GM21447 (cell line): ENCODE results near the gene TIMM8A.

Experiments used
- ATAC-seq: cut with Tn5 transposase; IDR thresholded peaks from one replicate; pipeline ENCODE4 v1.9.1; 2021; ENCODE audit not compliant: unreplicated experiment

Gene TIMM8A, protein sequence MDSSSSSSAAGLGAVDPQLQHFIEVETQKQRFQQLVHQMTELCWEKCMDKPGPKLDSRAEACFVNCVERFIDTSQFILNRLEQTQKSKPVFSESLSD

GRCh38 chrX:101348452-101349192 lies at the start of gene TIMM8A:
TIMM8A (minus strand) TSS chrX:101348742; CDS start chrX:101348664, 78 bp downstream.
- peak; percentile 97 for ATAC-seq

- ATAC-seq = no peak
Observed at GRCh38 chrX:101397779-101398178, 49.2 kb upstream of the TIMM8A start.

GRCh38 chrX:101395789-101396188 lies 47.2 kb upstream of the TIMM8A start:
- no peak for ATAC-seq

DNA sequence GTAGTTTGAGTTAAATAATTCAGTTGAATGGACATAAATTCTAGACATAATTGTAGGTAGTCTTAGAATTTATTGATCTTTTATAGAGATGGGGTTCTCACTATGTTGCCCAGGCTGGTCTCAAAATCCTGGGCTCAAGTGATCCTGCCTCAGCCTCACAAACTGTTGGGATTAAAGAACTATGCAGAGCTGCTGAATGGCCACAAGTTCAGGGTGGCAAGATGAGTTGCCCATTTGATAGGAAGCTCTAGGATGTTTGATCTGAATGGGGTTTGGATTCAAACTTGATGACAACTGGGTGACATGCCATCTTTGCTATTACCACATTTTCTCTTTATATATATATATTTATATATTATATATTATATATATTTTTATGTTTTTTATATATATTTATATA lies 45.8 kb upstream of the TIMM8A start:
- no peak for ATAC-seq

DNA sequence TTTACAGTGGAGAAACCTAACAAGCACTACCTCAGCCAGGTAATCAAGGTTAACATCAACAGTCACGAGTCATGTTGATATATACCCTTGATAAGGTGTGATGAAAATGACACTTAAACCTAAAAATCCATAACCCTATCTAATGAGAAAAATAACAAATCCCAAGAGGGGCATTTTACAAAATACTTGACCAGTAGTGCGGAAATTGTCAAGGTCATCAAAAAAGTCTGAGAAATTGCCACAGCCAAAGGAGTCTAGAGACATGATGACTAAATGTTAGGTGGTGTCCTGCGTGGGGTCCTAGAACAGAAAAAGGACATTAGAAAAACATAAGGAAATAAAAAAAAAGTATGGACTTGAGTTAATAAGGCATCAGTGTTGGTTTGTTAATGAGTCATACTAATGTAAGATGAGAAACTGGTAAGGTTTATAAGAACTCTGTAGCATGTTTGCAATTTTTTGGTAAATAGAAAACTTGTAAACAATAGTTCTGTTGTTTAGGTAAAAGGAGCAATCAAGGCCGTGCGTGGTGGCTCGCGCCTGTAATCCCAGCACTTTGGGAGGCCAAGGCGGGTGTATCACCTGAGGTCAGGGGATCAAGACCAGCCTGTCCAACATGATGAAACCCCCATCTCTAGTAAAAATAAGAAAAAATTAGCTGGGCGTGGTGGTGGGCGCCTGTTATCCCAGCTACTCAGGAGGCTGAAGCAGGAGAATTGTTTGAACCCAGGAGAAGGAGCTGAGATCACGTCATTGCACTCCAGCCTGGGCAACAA lies 45.2 kb upstream of the TIMM8A start:
- no peak for ATAC-seq

GRCh38 chrX:101391831-101392230 lies 43.3 kb upstream of the TIMM8A start:
- no peak for ATAC-seq

DNA sequence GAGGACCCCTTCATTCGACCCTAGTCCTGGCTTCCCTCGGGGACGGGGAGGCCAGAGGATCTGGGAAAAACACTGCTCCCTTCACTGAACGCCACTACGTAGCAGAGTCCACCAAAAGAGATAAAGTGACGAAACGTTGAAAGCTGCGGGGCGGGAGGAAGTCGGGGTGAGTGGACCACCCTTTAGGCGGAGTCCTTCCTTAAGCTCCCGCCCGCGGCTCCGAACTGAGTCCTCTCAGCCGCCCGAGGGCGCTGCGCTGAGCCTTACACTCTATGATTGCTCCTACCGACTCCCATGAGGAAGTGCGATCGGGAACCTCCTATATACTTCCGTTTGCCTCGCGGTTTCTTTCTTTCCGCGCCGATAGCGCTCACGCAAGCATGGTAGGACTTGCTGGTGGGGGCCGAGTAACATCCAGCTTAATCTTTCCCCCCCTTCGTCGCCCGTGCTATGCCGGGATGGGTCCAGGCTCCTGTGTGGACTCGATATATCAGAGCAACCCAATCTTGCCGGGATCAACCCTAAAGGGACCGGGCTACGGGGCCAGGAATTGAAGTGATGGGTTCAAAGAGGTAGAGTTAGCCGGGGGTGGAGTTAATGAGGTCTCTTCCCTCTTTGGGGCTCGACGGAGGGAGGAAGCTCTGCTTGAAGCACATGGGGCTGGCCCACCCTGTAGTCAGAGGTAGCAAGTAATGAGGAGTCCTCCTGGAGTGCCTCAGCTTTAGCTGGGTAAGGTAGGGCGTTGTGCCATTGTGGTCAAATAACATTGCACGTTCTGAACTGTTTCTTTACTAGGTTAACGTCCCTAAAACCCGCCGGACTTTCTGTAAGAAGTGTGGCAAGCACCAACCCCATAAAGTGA lies 42.4 kb upstream of the TIMM8A start, which contains the start of gene RPL36A:
Gene RPL36A, plus strand, starts transcription at position 348 of the 862 bp plus-strand sequence. Its CDS starts 33 bp downstream, at position 381.
- peak; percentile 63 for ATAC-seq

DNA sequence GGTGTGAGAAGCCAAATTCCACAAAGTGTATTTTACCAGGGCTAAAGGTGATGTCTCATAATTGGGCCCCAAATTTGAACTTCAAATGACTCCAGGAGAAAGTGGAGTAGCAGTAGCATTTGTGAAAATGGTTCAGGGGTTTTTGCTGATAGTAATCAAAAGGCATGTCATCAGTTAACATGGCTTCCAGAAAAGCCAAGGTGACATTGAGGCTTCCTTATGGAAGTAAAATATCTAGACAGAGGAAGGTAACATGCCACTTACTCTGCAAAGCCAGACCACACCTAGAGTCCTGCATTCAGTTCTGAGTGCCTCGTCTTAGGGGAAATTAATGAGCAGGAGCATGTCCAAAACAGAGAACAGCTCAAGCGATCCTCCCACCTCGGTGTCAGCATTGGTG lies 40.1 kb upstream of the TIMM8A start:
- no peak for ATAC-seq

- ATAC-seq = no peak
Observed at GRCh38 chrX:101386542-101386885, 38.0 kb upstream of the TIMM8A start.

DNA sequence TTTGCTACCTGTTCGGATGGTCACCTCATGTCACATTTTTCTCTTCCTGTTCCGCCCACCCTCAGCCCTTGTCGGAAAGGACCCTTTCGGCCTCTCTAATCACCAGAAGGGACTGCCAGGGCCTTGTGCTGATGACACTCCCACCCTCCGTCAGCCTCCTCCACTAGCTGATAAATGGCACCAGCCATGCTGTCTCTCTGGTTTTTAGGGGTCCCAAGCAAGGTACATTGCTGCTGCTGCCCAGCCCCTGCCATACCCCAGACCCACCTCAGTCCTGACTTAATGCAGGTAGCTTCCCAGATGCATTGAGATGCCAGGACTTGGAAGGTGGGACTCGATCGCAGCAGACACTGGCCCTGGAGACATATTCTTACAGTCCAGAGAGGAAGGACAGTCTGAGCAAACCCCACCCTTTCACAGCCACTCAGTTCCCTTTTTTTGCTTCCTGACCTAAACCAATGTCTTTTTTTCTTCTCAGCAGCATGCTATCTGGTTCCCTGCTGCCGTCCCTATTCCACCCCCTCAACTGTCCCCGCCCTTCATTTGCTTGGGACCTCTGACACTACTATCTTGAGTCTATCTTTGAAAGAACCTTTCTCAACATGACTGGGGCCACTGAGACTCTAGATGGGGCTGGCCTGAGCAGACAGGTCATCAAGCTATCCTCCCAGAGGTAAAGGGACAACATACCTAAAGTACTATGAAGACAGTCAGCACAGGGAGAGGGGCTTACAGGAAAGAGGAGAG lies 37.4 kb upstream of the TIMM8A start, which contains the start of gene BTK:
Gene BTK, minus strand, starts transcription at position 397 of the 747 bp plus-strand sequence. CDS start 10,907 bp downstream, outside the sequence.
- ATAC-seq = peak; percentile 59

DNA sequence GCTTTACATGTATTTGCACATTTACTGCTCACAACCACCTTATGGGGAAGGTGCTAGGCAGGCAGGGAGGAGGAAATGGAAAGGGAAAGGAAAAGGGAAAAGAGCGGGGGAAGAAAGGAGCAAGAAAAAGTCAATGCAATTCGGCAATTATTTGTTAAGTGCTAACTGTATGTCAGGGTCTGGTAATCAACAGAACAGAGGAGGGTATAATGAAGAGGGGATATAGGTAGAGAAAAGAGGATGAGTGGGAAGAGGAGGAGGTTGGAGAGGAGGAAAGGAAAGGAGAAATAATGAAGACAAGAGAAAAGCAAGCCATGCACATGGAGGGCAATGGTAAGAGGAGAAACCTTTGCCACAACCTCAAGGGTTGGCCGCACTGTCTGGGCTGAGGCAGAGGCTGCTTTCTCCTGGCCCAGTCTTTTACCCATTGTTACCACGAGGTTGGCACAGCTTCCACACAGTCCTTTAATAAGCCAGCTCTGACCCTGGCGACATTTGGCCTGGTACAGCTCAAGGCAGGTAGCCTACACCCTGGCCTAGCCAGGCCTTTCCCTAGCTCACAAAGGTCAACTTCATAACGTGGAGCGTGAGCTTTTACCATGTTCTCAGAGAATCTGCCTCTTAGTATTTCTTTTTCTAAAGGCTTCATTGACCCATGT lies 36.6 kb upstream of the TIMM8A start:
- ATAC-seq = peak; percentile 4

DNA sequence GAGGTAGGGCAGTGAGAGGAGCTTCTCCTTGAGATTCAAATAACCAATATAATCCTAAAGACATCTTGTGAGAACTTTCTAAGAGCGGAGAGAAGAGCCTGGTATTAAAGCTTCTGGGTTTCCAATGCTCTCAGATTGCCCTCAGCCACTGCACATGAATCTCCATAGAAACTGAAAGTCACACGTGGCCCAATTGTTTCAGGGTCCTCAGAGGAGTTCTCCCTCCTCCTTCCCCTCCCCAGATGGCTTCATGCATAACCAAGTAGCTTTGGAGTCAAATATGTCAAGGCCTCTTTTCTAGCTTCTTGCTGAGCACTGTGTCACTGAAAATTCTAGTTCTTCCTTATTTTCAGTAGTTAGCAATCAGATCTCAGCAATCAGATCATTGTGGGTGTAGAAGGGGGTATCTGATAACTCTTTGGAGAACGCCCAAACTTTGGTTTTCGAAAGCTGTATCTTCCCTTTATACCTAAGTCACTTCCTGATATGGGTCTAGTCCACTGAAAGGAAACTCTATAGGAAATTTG lies 35.2 kb upstream of the TIMM8A start:
- ATAC-seq = peak; percentile 65

- ATAC-seq = no peak
Observed at GRCh38 chrX:101377547-101377946, 29.0 kb upstream of the TIMM8A start.

- ATAC-seq = peak; percentile 66
Observed at GRCh38 chrX:101370888-101371504, 22.5 kb upstream of the TIMM8A start.

DNA sequence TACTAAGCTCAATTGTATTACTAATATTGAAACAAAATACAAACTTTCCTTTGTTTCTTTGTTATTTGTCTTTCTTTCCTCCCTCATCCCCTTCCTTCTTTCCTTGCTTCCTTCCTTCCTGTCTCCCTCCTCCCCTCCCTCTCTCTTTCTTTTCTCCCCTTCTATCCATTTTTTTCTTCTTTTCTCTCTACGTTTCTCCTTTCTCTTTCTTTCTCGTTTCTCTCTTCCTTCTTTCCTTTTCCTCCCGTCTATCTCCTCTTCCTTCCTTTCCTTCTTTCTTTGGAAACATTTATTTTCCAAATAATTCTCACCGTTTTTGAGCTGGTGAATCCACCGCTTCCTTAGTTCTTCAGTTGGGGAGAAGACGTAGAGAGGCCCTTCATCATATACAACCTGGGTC lies 21.1 kb upstream of the TIMM8A start:
- no peak for ATAC-seq

DNA sequence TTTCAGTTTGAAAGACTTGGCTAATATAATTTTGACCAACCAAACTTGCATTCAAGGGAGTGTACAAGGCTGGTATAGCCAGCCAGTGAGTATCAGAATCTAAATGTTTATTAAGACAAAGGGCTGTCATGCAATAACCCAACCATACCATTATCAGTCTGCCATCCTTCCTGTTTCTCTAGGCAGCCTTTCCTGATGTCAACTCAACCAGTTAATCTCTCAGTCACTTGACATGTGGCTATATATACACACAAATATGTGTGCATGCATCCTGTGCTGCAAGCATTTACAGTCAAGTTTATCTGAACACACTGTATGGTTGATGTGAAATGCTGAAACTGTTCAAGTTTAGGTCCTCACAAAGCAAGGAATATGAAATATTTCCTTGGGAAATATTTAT lies 20.3 kb upstream of the TIMM8A start:
- no peak for ATAC-seq

DNA sequence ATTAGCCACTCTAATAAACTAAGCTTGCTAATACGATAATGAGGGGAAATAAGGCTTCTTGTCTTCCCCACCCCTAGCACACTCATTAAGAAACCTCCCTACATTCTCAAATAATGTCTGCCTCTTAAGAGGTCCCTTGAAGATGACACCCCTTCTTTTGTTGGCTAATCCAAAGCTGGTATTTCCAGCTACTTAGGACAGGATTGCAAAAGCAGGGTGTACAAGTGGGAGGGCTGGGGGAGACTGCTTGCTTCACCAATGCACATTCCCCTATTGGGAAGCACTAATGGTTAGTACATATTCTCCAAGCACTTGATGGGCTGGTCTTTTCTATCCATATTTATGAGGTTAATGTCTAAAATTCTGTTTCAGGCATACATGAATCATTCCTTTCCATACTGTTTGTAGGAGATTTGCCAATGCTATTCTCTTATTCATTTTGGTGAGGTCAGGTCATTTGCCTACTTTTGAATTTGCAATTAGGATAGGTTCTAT lies 16.8 kb upstream of the TIMM8A start:
- ATAC-seq = no peak

DNA sequence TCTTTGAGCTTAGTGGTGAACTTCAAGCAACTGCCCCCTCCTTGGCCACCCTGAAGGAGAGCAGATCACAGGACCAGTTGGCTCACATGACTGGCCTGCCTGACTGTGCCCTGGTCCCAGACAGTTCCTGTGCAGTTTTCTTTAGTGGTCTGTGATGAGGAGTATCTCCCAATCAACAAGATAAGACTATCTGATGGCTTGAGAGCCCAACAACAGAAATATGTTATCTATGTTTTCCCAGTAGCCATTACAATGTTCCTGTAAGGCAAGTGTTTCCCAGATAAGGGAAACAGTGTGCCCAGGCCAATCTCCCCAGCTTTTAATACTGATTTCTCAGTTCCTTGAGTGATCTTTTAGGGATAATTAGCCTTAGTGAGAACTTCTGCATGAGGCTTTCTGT lies 14.2 kb upstream of the TIMM8A start:
- ATAC-seq = no peak

DNA sequence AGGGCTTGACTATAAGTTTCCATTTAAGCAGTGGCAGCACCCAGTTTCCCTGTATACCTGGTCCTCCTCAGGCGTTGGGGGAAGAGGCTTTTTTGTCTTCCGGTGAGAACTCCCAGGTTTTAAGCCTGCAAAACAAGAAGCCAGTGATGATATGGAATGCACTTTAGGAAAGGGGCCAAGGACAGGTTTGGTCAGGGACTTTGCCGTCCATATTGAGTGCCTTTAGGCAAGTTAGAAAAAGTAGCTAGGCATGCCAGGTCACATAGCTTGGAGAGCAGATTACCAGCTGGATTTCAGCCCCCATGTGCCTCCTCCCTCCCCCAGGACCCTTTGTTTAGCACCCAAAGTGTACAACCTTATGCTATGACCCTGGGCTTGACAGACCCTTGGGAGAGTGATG lies 13.6 kb upstream of the TIMM8A start:
- ATAC-seq = no peak
